Nephron (organoid): ENCODE data around the gene APPBP2.

ENCODE experiments used
- H3K27ac Mint-ChIP-seq, 3 experiments: 2 replicates each; pipeline ENCODE4 v1.8.0; 2020; ENCODE audit warnings: mixed read lengths in 3 of 3, mild to moderate bottlenecking in 2 of 3, moderate library complexity in 1 of 3
- H3K27me3 Mint-ChIP-seq: 2 replicates; pipeline ENCODE4 v1.8.0; 2021; ENCODE audit warnings: low read depth, mild to moderate bottlenecking, moderate library complexity, mixed read lengths
- H3K36me3 Mint-ChIP-seq: 2 replicates; pipeline ENCODE4 v1.8.0; 2020; ENCODE audit warnings: low read depth, mixed read lengths
- H3K4me1 Mint-ChIP-seq: 2 replicates; pipeline ENCODE4 v1.8.0; 2020; ENCODE audit warnings: mixed read lengths
- H3K4me3 Mint-ChIP-seq, 3 experiments: 2 replicates each; pipeline ENCODE4 v1.8.0; 2020; ENCODE audit warnings: mild to moderate bottlenecking in 3 of 3, mixed read lengths in 3 of 3, moderate library complexity in 2 of 3
- H3K9me3 Mint-ChIP-seq: 2 replicates; pipeline ENCODE4 v1.8.0; 2020; ENCODE audit warnings: mixed read lengths
- CTCF ChIP-seq, 3 experiments: fragments of 200-600 bp; sonication (generic); IDR thresholded peaks; one replicate each; pipeline ENCODE4 v1.5.0; 2021; ENCODE audit warnings: antibody characterized with exemption in 3 of 3; ENCODE audit not compliant: unreplicated experiment in 3 of 3

The APPBP2 gene

GRCh38 chr17:60510723-60511122, 15.3 kb downstream of the APPBP2 start:
- Mint-ChIP-seq H3K27ac (no peak overlapping the region), H3K4me1 (peaks cover 10% of the 10 kb centered on the region), H3K27me3 (no peaks in the 10 kb centered on the region), H3K9me3 (no peaks in the 10 kb centered on the region), H3K4me3 (no peak overlapping the region), H3K36me3 (peaks cover 47% of the 10 kb centered on the region)
- TF ChIP-seq CTCF (IDR thresholded peaks at IDR 0.05; ENCODE audit: unreplicated experiment in 3 of 3) = no peak

- Mint-ChIP-seq H3K36me3 (peaks cover 42% of the 10 kb centered on the region), H3K4me1 (peaks cover 10% of the 10 kb centered on the region), H3K27me3 (no peaks in the 10 kb centered on the region), H3K4me3 (no peak overlapping the region), H3K27ac (no peak overlapping the region), H3K9me3 (no peaks in the 10 kb centered on the region)
- no peak for TF ChIP-seq CTCF (IDR thresholded peaks at IDR 0.05; ENCODE audit: unreplicated experiment in 3 of 3)
These were observed 16.0 kb downstream of the APPBP2 start for GRCh38 chr17:60510031-60510430.

GRCh38 chr17:60508384-60508980, 17.6 kb downstream of the APPBP2 start:
- Mint-ChIP-seq H3K36me3 (peaks cover 30% of the 10 kb centered on the region), H3K9me3 (no peaks in the 10 kb centered on the region), H3K27ac (no peak overlapping the region), H3K27me3 (no peaks in the 10 kb centered on the region), H3K4me1 (peaks cover 6% of the 10 kb centered on the region), H3K4me3 (no peak overlapping the region)
- no peak for TF ChIP-seq CTCF (IDR thresholded peaks at IDR 0.05; ENCODE audit: unreplicated experiment in 3 of 3)

- TF ChIP-seq CTCF (IDR thresholded peaks at IDR 0.05; ENCODE audit: unreplicated experiment in 3 of 3) = no peak
- H3K27me3 Mint-ChIP-seq = no peaks in the 10 kb centered on the region
- H3K4me1 Mint-ChIP-seq = peaks cover 6% of the 10 kb centered on the region
- H3K4me3 Mint-ChIP-seq = no peak overlapping the region
- H3K36me3 Mint-ChIP-seq = peaks cover 24% of the 10 kb centered on the region
- H3K9me3 Mint-ChIP-seq = no peaks in the 10 kb centered on the region
- H3K27ac Mint-ChIP-seq = peak overlapping the region; percentile 1 to 81 (median 35)
These were observed 19.7 kb downstream of the APPBP2 start for GRCh38 chr17:60506312-60506711.

- H3K27me3 Mint-ChIP-seq = no peaks in the 10 kb centered on the region
- no peak overlapping the region for H3K4me3 Mint-ChIP-seq
- H3K4me1 Mint-ChIP-seq = peaks cover 6% of the 10 kb centered on the region
- TF ChIP-seq CTCF (IDR thresholded peaks at IDR 0.05; ENCODE audit: unreplicated experiment in 3 of 3) = no peak
- peaks cover 42% of the 10 kb centered on the region for H3K36me3 Mint-ChIP-seq
- no peaks in the 10 kb centered on the region for H3K9me3 Mint-ChIP-seq
- peak overlapping the region in 1 of 3 experiments; percentile 37 for H3K27ac Mint-ChIP-seq
These were observed 23.9 kb downstream of the APPBP2 start for GRCh38 chr17:60502145-60502544.

GRCh38 chr17:60501589-60501988, 24.5 kb downstream of the APPBP2 start:
- H3K27me3 Mint-ChIP-seq = no peaks in the 10 kb centered on the region
- H3K9me3 Mint-ChIP-seq = no peaks in the 10 kb centered on the region
- TF ChIP-seq CTCF (IDR thresholded peaks at IDR 0.05; ENCODE audit: unreplicated experiment in 3 of 3) = no peak
- H3K27ac Mint-ChIP-seq = peak overlapping the region in 1 of 3 experiments; percentile 12
- H3K4me1 Mint-ChIP-seq = peaks cover 6% of the 10 kb centered on the region
- no peak overlapping the region for H3K4me3 Mint-ChIP-seq
- peaks cover 48% of the 10 kb centered on the region for H3K36me3 Mint-ChIP-seq
